Activated CD4-positive, CD25-positive, alpha-beta regulatory T cell (primary cell): Measurements from ENCODE around the gene JAK1.
"Not testable (repeated sequence)": the region's sequence is repeated elsewhere in the genome, so short reads cannot be mapped to it uniquely, and the experiment has no call there.

Experiments used
- DNase-seq, 4 experiments: peaks; one replicate each; lab custom pipeline; 2025; lab: John Stamatoyannopoulos, UW

The JAK1 gene

GRCh38 chr1:64922336-64922735 is 44.0 kb downstream of the JAK1 start:
- no peak for DNase-seq

- no peak for DNase-seq
Measured at GRCh38 chr1:64921771-64922170, 44.6 kb downstream of the JAK1 start.

GRCh38 chr1:64920941-64921589 is 45.3 kb downstream of the JAK1 start:
- DNase-seq: no peak

- DNase-seq: not testable (repeated sequence)
Measured at GRCh38 chr1:64919120-64919519, 47.2 kb downstream of the JAK1 start.

GRCh38 chr1:64917907-64918306 is 48.4 kb downstream of the JAK1 start:
- DNase-seq: no peak

- DNase-seq: no peak
Measured at GRCh38 chr1:64917328-64917861, 49.0 kb downstream of the JAK1 start.

GRCh38 chr1:64915381-64916274 is 50.7 kb downstream of the JAK1 start:
- no peak for DNase-seq

GRCh38 chr1:64913361-64914015 is 52.9 kb downstream of the JAK1 start:
- DNase-seq: no peak

- no peak for DNase-seq
Measured at GRCh38 chr1:64912191-64912590, 54.2 kb downstream of the JAK1 start.

- no peak for DNase-seq
Measured at GRCh38 chr1:64911326-64911725, 55.0 kb downstream of the JAK1 start.

- DNase-seq: no peak
Measured at GRCh38 chr1:64909031-64909430, 57.3 kb downstream of the JAK1 start.

- no peak for DNase-seq
Measured at GRCh38 chr1:64908575-64908974, 57.8 kb downstream of the JAK1 start.

- DNase-seq: no peak
Measured at GRCh38 chr1:64906447-64906846, 59.9 kb downstream of the JAK1 start.

GRCh38 chr1:64903593-64903992 is 62.8 kb downstream of the JAK1 start:
- no peak for DNase-seq

- DNase-seq: no peak
Measured at GRCh38 chr1:64901663-64902062, 64.7 kb downstream of the JAK1 start.

GRCh38 chr1:64900916-64901315 is 65.4 kb downstream of the JAK1 start:
- DNase-seq: no peak

GRCh38 chr1:64898107-64898861 is 68.1 kb downstream of the JAK1 start:
- DNase-seq: no peak

- no peak for DNase-seq
Measured at GRCh38 chr1:64896551-64896950, 69.8 kb downstream of the JAK1 start.

GRCh38 chr1:64895500-64895899 is 70.8 kb downstream of the JAK1 start:
- DNase-seq: no peak

- no peak for DNase-seq
Measured at GRCh38 chr1:64894438-64895196, 71.7 kb downstream of the JAK1 start.

- no peak for DNase-seq
Measured at GRCh38 chr1:64893921-64894320, 72.4 kb downstream of the JAK1 start.
